CD4-positive, alpha-beta T cell treated with Interleukin-17A for 1 hour (primary cell): ENCODE measurements around the gene RRM2.
"Not testable (repeated sequence)": the region's sequence is repeated elsewhere in the genome, so short reads cannot be mapped to it uniquely, and the experiment has no call there.

Experiments
- DNase-seq: peaks from one replicate; pipeline ENCODE4 v3.0.0-alpha.2; 2020

Gene RRM2

DNA sequence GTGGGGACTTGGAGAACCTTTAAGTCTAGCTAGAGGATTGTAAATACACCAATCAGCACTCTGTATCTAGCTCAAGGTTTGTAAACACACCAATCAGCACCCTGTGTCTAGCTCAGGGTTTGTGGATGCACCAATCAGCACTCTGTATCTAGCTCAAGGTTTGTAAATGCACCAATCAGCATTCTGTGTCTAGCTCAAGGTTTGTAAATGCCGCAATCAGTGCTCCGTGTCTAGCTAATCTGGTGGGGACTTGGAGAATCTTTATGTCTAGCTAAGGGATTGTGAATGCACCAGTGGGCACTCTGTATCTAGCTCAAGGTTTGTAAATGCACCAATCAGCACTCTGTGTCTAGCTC lies 30.7 kb upstream of the RRM2 start:
- peak; percentile 24 for DNase-seq

DNA sequence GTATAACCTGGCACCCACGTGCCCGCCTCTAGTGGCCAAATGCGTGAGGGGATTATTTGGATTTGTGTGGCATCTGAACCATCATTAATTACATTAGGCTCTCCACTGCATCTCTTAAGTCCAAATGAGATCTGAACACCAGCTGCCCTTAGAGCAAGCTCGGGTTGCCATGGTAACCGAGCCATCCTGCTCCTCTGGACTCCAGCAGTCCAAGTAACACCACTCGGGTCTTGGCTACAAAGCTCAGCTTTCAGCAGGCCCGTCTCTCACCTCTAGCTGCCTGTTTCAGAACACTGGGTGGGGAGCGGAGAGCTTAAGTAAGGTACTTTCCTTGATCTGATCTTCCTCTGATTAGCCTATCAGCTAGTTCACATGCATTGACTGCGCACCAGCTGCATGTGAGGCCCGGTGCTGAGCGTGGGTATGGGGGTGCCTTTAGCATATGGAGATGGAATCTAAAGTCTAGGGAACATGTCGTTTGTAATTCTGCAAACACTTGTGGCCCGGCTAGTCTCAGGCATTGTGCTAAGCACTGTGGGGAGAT lies 28.2 kb upstream of the RRM2 start:
- no peak for DNase-seq

DNA sequence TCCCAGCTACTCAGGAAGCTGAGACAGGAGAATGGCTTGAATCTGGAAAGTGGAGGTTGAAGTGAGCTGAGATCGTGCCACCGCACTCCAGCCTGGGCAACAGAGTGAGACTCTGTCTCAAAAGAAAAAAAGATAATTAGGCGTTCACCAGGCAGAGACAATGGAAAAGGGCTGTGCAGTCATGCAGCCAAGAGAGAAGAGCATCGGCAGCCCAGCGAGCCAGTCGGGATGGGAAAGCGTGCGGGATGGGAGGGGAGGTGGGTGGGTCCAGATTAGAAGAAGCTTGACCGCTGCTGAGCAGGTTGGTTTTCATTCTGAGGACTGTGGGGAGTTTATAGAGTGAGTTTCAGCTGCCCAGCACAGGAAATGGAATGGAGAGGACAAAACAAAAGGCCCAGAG lies 27.4 kb upstream of the RRM2 start:
- DNase-seq: no peak

DNA sequence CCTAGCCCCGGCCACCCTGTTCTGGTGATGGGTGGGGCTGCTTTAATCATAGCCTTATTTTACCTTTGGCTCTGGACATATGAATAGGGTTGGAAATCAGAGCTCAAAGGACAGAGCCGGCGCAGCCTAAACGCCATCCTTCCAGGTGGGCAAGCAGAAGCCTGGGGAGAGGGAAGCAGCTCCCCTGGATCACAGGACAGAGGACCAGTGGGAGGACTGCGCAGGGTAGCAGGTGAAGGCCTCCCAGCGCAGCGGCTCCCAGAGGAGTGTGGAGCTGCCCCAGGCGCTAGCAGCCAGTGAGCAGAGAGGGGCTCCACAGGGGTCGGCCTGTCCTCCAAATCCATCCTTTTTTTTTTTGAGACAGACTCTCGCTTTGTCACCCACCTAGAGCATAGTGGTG lies 25.9 kb upstream of the RRM2 start:
- no peak for DNase-seq

DNA sequence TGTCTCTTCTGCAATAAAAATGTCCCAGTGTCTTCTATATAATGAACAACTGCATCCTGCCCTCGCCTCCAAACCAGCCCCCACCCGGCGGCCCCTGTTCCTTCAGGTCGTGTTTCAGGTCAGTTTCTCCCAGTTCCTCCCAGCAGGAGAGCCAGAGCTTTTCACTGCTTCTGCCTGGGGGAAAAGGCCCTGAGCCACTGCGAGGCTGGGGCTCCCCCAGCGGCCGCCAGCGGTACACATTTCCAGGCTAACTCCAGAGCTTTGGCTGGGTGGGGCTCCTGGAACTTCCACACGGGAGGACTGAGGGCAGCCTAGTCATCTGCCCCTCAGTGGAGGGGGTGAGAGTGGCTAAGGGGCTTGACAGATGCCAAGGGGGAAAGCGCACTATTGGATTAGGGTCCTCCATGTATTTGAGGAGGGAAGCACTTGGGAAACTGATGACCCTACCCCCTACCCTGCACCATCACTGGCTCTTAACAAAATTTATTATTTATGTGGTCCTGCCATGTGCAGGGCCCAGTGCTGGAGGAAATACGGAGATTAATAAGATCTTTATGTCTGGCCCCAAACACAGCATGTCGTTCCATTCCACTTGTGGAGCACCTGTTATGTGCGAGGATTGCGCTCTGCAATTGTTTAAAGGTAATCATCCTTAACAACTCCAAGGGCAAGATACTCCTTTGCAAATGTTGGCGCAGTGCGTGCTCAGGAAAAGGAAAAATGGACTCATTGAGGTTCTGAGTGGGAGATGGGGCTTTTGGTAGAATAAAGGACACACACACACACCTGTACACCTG lies 25.0 kb upstream of the RRM2 start:
- peak; percentile 27 for DNase-seq

DNA sequence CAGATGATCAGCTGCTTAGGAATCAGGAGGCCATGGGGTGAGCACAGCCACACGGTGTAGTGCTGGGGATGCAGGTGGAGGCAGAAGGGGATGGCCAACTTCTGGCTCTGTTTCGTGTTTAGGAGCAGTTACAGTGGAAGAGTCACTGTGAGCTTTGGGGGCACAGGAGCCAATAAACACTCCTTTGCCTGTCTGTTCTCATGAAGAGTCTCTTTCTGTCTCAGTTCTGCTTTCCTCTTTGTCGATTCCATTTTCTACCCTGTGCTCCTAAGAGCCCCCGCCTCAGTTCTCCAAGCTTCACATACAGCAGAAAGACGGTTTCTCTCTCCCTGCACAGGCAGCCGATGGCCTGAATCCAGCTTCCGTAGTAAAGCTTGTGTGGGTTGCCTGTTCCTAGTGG lies 21.0 kb upstream of the RRM2 start:
- no peak for DNase-seq

DNA sequence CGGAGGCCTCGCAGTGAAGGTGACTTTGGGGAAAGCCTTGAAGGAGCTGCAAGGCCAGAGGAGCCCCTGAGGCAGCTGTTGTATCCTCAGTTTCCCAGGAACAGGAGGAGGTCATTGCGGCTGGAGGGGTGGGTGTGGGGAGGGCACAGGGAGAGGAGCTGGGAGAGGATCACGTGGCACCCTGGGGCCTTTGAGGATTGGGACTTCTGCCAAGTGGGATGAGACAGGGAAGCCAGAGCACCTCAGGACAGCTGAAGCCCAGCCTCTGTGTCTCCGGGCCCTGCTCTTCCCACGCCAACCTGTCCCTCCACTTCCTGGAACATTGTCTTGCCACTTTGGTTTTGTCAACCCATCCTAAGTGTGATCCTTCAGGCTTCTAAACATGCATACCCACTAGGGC lies 19.4 kb upstream of the RRM2 start:
- DNase-seq: no peak

DNA sequence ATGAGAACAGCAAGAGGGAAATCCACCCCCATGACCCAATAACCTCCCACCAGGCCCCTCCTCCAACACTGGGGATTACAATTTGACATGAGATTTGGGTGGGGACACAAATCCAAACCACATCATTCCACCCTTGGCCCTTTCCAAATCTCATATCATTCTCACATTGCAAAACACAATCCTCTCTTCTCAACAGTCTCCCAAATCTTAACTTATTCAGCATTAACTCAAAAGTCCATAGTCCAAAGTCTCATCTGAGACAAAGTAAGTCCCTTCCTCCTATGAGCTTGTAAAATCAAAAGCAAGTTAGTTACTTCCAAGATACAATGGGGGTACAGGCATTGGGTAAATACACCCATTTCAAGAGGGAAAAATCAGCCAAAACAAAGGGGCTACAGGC lies 17.6 kb upstream of the RRM2 start:
- not testable (repeated sequence) for DNase-seq

DNA sequence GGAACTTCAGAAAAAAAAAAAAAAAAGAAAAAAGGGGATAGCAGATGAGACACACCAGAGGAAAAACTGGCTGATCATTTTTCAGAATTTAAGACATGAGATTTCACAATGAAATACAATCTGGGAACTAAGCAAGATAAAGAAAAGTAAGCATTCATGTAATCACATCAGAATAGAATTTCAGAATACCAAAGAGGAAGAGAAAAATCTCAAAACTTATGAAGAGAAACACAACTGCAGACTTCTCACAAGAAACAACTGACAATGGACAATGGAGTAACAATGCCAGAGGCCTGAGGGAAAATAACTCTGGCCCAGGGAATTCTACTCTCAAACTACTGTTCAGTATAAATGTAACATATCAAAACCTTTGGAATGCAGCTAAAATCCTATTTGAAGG lies 13.2 kb upstream of the RRM2 start:
- no peak for DNase-seq

DNA sequence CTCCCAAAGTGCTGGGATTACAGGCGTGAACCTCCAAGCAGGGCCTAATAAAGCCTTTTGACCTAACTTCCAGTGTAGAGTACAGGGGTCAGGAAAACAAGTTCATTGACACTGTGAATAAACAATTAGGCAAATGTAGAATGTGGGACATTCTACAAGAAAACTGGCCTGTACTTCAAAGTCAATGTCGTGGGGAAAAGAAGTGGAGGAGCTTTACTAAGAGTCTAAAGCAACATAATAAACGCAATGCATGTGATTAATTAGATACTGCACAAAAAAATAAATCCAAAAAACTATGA lies 3.6 kb upstream of the RRM2 start:
- no peak for DNase-seq

DNA sequence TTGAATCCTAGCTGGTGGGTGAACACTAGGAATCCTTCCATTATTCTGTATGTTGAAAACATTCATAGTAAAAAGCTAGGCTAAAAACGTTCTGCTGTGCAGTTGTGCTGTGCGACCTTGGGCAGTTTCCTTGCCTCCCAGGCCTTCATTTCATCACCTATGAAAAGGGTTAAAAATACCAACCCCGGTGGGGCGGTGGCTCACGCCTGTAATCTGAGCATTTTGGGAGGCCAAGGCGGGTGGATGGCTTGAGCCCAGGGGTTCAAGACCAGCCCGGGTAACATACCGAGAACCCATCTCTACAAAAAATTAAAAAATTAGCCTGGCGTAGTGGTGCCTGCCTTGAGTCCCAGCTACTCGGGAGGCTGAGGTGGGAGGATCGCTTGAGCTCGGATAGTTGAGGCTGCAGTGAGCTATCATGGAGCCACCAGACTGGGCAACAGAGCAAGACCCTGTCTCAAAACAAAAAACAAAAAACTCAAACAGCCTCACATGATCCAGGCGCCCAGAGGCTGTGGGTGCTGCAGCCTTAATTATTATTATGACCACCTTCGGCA lies 2.9 kb upstream of the RRM2 start:
- no peak for DNase-seq

DNA sequence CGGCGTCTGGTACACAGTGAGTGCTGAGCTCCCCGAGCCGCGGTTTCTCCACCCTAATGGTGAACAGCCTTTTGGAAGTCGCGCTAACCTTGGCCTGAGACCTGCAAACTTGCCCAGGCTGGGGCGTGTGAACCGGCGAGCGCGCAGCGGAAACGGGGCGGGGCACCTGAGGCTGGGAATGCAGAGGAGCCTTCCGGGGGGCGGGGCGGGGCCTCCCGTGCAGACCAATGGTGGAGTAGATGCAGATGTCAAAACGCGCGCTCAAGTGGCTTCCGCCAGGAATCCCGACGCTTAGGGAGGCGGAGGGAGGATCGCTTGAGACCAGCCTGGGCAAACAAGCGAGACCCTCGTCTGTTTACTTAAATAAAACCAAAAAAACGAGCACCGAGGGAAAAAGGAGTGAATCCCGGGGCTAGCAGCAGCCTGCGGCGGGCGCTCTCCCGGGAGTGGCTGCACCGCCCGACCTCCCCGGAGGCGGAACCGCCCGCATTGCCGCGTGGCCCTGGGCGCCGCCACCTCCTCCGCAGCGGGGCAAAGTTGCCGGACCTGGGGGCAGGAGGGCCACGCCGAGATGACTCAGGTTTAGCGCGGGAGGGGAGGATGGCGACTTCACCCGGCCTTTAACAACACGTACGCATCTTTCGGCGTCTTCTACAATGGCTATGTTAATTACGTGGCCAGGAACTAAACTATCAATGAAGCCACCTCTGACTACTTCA lies 2.2 kb upstream of the RRM2 start:
- DNase-seq: peak; percentile 89

DNA sequence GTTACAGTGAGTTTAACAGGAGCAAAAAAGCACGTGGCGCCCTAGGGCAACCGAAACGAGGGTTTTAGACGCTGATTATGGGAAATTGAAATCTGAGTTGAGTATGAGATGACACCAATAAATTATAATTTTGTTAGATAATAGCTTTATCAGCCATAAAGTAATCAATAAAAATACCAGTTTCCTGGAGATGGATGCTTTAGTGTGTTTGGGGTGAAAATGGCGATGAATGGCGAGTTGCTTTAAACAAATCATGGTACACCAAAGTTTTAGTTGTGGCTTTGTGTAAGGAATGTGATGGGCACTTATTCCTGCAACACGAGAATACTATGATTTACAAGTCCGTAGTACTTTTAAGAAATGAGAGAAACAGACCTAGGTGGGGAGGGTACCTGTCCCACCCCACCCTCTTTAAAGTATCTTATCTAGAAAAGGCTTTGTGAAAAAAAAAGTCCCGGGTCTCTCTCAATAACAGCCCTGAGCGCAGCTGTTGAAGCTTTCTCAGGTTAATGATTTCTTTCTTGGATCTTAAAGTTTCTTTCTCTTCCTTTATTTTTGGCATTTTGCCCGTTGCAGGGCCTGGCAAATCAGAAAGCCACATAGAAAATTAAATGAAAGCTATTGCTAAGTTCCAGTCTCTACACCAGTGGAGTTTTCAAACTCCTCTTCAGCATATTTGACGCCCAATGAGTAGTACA lies 1.5 kb upstream of the RRM2 start:
- DNase-seq: no peak

DNA sequence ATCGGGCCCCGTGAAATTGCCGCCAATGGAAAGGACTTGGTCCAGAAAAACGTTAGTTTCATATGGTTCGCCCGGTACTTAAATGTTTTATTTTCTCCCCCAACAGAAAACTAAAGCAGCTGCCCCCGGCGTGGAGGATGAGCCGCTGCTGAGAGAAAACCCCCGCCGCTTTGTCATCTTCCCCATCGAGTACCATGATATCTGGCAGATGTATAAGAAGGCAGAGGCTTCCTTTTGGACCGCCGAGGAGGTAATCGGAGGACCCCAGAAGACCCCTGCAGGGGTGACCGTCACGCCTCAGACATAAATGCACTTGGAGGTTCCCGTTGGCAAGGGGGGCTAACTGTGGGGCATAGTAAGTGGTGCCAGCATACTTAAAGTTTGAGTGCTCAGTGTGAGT lies 742 bp downstream of the RRM2 start:
- no peak for DNase-seq

DNA sequence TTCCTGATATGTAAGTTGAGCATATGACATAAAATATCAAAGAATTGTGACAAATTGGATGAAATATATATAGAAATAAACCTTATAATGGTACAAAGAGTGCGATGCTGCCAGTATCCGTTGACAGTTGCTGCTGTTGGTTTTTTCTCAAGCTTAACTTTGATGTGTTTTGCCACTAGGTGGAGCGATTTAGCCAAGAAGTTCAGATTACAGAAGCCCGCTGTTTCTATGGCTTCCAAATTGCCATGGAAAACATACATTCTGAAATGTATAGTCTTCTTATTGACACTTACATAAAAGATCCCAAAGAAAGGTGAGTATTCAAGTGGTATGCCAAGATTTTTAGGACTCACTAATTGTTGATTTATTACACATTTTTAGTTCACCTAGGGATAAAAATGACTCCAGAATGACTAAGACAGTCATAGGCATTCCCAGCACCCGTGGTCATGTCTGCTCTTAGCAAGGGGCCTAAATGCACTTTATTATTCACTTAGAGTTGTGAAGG lies 2.1 kb downstream of the RRM2 start:
- DNase-seq: peak; percentile 86

DNA sequence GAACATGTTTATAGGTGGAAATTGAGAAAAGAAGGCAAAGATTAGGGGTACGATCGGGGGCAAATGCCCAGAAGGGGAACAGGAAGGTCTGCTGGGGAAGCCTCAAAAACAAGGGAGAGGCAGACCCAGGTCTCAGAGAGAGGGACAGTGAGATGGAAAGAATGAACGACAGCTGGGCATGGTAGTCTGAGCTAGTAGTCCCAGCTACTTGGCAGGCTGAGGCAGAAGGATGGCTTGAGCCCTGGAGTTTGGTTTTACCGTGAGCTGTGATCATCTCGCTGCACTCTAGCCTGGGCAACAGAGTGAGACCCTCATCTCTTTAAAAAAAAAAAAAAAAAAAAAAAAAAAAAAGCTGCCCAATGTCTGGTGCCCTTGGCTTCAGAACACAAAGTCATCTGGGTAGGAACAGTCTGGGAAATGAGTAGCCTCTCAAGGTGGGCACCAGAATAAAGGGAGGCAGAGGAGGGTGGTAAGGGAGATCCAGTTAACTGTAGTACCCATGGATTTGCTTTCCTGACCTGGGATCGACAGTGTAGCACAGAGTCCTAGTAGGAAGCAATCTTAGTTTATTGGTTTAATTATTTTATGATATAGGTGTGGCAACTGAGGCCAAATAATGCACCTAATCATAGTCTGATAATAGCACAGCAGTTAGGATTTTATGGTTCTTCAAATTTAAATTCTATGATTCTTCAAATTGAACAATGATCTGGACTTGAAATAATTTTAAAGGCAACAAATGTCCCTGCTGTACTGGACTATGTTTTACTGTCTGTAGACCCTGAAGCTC lies 3.5 kb downstream of the RRM2 start:
- DNase-seq: no peak

DNA sequence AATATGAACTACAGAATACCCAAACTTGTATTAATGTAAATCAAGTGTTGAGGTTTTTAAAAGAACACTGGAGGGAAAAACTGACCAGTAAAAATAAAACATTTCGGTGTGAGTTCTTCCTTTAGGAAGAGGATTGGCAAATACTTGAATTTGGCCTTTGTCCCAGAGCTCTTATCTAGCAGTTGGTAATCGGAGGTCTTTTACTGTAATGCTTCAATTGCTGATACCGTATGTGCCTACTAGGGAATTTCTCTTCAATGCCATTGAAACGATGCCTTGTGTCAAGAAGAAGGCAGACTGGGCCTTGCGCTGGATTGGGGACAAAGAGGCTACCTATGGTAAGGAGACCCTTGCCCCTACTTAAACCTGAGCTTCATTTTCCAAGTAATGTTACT lies 4.1 kb downstream of the RRM2 start:
- DNase-seq: no peak

DNA sequence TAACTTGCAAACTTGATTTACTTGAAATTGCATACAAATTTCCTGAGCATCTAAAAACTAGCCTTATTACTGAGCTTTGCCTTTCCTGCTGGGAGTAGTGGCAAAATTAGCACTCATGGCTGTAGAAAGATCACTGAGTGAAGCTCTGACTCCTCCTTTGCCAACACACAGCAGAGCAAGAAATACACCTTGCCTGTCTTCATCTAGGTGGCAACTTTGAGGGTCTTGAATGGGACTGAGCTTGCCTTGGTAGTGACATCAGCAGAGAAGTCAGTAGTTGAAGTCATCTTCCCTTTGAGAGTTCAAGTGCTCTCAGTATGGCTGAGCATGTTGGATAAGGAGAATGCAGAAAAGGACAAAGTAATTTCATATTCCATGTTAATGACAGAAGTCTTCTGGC lies 5.9 kb downstream of the RRM2 start:
- no peak for DNase-seq

DNA sequence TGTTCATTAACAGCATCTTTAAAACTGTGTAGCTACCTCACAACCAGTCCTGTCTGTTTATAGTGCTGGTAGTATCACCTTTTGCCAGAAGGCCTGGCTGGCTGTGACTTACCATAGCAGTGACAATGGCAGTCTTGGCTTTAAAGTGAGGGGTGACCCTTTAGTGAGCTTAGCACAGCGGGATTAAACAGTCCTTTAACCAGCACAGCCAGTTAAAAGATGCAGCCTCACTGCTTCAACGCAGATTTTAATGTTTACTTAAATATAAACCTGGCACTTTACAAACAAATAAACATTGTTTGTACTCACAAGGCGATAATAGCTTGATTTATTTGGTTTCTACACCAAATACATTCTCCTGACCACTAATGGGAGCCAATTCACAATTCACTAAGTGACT lies 7.0 kb downstream of the RRM2 start:
- no peak for DNase-seq

DNA sequence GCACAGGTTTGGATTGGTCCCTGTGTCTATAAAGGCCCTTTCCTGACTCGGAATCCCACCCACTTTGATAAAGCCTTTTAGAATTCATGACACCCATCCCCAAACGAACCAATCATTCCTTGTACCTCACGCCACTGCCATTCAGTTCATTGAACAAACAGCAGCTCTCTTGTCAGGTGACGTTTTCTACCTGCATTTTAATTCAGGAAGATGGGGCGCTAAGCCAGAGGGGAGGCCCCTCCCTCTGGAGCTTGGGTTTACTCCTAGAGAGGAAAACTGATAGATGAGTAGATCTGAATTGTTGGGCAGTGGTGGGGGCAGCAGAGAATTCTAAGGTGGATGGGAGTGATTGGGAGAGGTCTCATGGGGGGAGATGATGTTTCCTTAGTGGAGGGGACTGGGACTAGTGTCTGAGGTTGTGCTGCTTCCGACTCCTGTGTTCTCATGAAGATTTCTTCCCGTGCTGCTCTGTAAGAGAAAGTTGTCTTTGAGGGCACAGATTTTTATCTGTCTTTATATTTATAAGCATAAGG lies 9.6 kb downstream of the RRM2 start:
- DNase-seq: no peak

DNA sequence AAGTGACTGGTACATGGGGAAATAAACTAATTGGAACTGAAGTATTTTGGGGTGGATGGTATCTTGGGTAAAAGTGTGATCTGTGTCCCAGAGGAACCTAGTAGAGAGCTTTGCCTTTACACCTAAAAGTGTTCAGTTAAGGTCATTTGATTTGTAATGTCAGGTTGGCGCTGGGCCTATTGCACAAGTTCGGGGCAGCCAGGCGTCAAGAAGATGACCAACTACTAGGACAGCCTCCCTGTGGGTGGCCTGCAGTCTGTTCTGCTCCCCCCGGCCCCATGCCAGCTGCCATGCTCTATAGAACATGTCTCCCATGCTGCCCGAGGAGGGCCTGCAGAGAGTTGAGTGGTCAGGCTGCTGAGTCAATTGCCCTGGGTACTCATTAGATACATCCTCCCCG lies 10.1 kb downstream of the RRM2 start:
- DNase-seq: no peak

DNA sequence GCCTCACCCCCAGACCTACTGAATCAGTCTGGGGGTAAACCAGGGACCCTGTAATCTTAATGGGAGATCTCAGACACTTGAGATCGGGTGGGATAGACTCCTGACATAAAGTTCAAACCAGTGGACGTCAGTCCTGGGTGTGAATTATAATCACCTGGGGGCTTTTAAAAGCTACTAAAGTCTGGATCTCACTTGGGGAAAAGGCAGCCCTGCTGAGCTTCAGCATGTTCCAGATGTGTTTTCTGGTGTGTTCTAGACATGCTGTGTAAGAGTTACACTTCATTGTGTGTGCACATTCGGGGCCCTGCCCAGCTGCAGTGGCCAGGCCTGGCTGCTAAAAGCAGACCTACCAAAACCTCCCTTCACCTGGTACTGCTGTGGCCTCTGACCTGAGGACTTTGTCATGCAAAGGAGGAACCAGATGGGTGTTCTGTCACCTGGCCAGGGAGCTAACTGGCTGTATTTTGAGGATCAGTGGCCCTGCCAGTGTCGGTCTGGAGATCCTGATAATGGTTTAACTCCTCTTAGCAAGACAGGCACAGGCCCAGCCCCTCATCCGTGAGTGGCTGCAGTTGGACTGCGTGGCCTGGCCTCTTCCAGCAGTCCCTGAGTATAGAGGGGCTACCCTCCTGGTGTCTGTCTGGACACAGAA lies 10.6 kb downstream of the RRM2 start:
- no peak for DNase-seq
